ENCODE data around the gene FAM107A. TPM values are rescaled to one million over a fixed set of nuclear protein-coding genes. Genes with fewer than 3 reads are reported as not detected.

Gene FAM107A
- total and polyA plus RNA-seq, 2 of the 13 experiments (the other 11 are each of a cell fraction or from before 2014, with no cell fraction given): not detected

GRCh38 chr3:58617338-58617761, 40.2 kb upstream of the FAM107A start (continued):
- TF ChIP-seq MLXIP (CRISPR knock-in tag; IDR thresholded peaks at IDR 0.05; ENCODE audit: borderline replicate concordance) (no peak), PHB2 (IDR thresholded peaks at IDR 0.05; ENCODE audit: partially characterized antibody) (no peak), CHCHD3 (CRISPR knock-in tag; IDR thresholded peaks at IDR 0.05) (no peak), ZNF513 (CRISPR knock-in tag; conservative IDR thresholded peaks at IDR 0.05) (no peak), CTCF (CRISPR knock-in tag; IDR thresholded peaks at IDR 0.05) (no peak), MTF2 (CRISPR knock-in tag; IDR thresholded peaks at IDR 0.05; ENCODE audit: borderline replicate concordance) (no peak), NFYC (CRISPR knock-in tag; IDR thresholded peaks at IDR 0.05) (no peak), ZNF576 (CRISPR knock-in tag; IDR thresholded peaks at IDR 0.05) (no peak)

Measured in HepG2 (cell line).